CD4-positive, alpha-beta T cell treated with Interleukin-15 for 1 hour (primary cell): Measurements from ENCODE around the gene MMP11.

Source experiments
- DNase-seq: peaks from one replicate; pipeline ENCODE4 v3.0.0-alpha.2; 2020

MMP11 gene

DNA sequence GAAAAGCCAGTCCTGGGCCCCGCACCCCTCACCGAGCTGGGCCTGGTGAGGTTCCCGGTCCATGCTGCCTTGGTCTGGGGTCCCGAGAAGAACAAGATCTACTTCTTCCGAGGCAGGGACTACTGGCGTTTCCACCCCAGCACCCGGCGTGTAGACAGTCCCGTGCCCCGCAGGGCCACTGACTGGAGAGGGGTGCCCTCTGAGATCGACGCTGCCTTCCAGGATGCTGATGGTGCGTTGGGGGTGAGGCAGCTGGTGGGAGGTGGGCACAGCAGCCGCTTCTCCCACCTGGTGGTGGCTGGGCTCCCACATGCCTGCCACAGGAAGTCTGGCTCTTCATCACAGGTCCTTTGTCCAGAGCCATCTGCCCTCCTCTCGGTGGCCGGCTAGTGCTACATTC is 9.6 kb downstream of the MMP11 start:
- DNase-seq: no peak

DNA sequence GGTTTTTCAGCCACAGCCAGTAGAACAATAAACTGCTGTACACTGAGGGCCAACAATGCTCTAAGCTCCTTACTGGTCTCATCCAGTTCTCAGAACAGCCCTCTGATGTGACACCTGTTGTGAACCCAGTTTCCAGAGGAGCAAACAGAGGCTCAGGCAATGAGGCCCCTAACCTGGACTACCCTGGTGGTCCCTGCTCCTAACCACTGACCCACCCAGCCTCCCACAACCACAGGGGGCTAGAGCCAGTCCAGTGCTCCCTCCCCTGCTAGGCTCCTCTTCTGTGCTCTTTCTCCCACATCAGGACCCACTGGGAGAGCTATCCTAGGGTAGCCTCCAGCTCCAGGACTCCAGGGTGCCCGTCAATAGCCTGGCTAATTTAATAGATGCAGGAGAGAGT is 10.1 kb downstream of the MMP11 start:
- no peak for DNase-seq

DNA sequence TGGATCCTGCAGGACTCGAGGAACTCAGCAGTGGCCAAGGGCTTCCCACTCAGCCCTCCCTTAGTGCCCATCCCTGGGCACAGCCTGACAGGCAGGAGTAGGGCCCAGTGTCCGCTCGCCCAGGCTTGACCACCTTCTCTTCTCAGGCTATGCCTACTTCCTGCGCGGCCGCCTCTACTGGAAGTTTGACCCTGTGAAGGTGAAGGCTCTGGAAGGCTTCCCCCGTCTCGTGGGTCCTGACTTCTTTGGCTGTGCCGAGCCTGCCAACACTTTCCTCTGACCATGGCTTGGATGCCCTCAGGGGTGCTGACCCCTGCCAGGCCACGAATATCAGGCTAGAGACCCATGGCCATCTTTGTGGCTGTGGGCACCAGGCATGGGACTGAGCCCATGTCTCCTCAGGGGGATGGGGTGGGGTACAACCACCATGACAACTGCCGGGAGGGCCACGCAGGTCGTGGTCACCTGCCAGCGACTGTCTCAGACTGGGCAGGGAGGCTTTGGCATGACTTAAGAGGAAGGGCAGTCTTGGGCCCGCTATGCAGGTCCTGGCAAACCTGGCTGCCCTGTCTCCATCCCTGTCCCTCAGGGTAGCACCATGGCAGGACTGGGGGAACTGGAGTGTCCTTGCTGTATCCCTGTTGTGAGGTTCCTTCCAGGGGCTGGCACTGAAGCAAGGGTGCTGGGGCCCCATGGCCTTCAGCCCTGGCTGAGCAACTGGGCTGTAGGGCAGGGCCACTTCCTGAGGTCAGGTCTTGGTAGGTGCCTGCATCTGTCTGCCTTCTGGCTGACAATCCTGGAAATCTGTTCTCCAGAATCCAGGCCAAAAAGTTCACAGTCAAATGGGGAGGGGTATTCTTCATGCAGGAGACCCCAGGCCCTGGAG is 10.9 kb downstream of the MMP11 start:
- DNase-seq: no peak

DNA sequence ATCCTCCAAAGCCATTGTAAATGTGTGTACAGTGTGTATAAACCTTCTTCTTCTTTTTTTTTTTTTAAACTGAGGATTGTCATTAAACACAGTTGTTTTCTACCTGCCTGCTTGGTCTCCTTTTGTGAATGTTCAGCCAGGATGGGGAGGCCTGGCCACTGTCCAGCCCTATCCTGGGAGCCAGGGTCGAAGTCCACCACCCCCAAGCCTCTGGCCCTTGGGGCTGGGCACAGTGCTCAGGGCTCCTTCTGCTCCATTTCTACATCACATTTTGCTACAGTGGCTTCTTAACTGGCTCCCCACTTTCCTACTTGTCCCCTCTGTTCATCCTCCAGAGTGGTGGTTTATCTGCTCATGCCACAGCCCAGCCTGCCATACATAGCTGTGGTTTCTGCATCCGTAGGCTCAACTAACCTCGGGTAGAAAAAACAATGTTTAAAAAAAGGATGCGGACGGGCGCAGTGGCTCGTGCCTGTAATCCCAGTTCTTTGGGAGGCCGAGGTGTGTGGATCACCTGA is 11.6 kb downstream of the MMP11 start:
- no peak for DNase-seq

DNA sequence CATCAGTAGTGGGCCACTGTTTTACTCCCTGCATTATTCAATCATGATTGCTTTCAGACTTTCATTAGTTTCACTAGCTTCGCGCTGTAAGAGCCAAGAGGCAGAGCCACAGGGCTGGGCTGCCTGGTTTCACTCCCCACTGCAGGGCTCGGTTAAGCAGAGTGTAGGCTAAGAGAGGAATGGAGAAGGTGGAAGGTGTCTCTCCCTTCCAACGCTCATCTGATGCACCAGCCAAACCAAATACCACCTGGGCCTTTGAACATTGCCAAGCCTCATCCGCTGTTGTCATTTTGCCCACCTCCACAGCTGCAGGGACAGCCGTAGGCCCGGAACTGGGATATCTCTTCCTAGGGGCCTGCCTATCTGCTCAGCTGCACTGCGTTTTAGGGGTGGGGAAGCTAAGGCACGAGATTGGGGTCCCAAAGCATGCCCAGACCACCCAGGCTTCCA is 13.6 kb downstream of the MMP11 start:
- DNase-seq: no peak

DNA sequence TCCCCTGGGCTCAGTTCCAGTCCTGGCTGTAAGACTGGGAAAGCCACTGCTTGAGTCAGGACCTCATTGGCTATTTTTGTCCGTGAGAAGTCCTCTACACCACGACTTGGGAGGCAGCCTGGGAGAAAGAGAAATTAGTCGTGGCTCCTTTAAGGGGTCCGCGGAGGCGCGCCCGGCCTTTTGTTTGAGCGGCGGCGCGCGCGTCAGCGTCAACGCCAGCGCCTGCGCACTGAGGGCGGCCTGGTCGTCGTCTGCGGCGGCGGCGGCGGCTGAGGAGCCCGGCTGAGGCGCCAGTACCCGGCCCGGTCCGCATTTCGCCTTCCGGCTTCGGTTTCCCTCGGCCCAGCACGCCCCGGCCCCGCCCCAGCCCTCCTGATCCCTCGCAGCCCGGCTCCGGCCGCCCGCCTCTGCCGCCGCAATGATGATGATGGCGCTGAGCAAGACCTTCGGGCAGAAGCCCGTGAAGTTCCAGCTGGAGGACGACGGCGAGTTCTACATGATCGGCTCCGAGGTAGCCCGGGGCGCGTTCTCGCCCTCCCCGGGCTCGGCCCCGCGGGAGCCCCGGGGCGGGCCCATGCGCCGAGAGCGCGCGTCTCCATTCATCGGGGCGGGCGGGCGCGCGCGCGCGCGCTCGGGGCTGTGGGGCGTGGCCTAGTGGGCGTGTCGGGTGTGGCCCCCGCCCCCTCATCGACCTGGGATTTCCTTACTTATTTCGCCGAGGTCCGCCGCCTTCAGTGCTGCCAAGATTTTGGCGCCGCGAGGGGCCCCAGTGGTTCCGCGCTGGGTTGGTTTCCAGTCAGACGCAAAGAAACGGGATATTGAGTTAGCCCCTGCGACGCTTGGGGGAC is 14.3 kb downstream of the MMP11 start, which contains the start of gene SMARCB1:
Gene SMARCB1, plus strand, starts transcription at position 215 of the 848 bp plus-strand sequence. Its CDS starts 204 bp downstream, at position 419.
- DNase-seq: peak; percentile 88

DNA sequence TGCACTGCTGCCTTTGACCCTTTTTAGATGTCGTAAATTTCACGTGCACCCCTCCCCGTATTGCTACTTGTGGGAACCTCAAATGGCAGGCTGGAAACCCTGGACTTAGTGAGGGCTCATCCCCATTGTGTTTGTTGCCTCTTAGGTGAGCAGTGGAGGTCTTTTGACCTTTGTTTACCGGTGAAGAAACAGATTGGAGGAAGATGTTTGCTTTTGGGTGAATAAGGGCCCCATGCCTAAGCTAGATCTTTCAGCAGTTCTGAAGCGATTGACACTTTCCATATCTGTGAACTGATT is 14.9 kb downstream of the MMP11 start:
- DNase-seq: no peak

DNA sequence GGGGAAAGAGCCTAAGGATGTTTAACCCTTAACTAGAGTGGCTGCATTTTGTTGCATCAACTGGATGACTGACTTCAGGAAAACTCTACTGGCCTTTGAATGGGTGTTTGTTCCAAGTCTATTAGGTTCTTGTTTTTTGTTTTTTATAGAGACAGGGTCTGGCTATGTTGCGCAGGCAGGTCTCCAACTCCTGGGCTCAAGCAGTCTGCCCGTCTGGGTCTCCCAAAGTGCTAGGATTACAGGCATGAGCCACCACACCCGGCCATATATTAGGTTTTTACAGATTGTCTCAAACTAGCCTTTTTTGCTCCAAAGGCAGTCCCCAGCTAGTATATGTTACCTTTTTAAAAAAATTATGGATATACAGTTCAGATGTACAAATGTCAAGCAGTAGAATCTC is 15.3 kb downstream of the MMP11 start:
- DNase-seq: no peak

DNA sequence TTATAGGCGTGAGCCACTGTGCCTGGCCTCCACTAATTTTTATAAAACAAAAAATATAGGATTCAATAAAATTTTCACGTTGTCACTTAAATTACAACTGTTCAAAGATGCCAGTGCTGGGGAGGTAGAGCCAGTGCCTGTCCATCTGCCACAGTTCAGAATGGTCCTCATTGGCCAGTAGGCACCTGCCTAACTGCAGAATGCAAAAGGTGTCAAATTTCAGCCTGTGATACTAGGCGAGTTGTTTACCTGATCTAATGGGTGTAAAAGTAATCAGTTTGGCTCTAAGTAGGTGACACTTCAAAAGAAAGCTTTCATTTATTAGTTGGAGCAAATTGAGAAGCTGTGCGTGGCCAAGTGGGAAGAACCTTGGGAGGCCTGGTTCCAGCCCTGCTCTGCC is 16.5 kb downstream of the MMP11 start:
- no peak for DNase-seq

DNA sequence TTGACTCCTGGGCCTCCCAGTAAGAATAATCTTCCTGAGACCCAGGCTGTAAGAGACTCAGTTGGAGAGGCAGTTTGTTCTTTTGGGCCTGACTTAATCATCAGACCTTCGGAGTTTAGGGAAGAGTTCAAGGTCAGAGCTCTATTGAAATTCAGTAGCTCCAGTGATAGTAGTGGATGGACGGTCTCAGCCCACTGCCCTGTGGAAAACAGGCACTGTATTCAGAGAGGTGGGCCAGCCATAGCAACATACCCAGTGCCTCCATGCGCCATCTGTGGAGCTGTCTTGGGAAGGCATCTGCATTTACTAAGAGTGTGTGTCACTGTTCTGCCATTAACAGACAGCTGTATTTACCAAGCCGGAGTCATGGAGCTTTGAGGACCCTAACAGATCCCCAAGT is 17.0 kb downstream of the MMP11 start:
- no peak for DNase-seq

DNA sequence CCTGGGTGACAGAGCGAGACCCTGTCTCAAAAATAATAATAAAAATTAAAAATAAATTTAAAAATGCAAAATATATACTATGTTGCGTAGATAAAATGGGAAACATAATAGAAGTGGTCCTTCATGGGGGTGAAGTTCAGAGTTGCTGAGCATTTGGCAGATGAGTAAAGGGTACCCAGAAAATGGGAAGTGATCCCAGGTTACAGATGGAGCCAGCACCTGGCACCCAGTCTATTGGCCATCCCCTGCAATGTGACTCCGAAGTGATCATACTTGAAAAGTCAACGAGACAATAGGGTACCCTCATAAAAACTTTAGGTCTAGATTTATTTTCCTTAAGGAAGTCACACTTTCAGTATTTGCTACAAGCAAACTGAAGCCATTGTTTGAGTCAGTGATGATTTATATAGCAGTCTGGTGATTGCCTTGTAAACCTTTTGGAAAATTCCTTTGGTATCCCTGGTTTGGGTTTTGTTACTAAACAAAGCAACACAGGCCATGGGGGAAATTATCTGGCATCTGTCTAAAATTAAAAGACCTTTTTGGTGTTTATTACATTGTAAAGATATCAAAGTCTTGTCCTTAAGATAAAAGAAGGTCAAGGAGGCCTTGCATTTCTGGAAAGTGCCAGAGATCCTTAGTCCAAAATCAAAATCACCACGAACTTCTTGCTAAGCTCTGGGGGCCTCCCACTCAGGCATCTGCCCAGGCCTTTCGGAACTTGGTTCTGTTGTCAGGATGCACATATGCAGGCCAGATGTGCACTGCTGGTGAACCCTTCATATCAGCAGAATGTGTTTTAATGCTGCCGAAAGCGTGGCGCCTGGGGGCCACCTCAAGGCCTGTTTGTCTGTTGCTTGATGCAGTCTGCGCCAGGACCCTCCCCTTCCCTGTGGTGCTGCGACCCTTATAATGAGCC is 18.4 kb downstream of the MMP11 start:
- DNase-seq: no peak

DNA sequence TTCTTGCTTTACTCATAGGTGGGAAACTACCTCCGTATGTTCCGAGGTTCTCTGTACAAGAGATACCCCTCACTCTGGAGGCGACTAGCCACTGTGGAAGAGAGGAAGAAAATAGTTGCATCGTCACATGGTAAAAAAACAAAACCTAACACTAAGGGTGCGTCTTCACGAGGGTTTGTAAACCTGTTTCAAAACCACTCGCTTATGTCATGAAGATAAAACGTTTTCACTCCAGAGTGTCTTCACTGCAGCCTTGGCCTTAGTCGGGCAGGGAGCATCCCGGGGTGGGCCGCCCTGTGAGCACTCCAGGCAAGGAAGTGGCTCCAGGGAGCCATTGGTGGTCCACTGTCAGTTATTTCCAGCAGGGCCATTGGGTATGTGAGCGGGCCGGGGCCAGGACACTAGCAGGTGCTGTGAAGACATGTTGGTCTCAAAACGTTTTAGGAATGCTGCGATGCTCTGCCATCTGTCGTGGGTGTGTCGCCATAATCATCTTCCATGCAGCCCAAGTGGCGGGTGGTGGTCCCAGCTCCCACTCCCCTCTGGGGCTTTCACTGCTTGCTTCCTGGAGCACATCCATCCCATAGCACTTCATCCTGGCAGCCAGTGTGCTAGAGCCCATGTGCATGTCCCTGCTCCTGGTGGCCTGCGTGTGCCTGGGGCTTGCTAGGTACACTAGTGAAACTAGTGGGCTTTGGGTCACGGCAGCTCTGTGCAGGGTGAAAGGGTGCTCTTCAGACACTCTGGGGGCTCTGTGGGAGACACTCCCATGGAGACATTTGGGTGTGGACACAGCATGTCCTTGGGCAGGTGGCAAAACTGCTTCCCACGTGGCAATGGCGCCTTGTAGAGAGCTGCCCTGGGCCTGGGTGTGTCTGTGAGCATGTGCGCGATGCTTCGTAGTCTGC is 19.3 kb downstream of the MMP11 start:
- DNase-seq: no peak

DNA sequence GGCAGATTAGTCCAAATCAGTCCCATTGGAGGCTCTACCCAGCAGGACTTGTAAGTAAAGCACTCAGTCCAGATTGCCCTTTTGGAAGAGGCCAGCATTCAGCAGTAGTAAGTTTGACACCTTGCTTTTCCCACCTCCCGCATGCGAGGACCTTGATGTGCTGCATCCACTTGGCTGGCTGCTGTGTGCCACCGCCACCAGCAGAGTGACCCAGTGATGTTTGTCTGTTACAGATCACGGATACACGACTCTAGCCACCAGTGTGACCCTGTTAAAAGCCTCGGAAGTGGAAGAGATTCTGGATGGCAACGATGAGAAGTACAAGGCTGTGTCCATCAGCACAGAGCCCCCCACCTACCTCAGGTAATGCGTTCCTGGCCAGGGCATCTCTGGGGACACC is 20.7 kb downstream of the MMP11 start:
- no peak for DNase-seq

DNA sequence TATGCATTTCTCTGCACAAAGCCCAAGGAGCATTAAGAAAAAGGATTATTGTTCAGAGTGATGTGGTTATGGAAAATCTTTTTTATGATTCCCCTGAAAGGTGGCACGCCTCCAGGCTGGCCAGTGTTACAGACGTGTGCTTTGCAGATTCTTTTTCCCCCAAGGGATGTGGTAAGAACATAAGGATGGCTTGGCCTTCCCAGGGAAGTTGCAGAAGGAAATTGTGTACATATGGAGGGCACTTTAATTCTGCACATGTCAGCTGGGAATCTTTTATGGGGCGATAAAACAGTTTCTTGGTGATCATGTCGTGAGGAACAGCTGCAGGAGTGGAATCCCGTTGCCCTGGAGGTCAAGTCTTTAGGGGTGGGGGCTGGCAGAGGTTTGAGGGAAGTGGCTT is 23.8 kb downstream of the MMP11 start:
- no peak for DNase-seq

DNA sequence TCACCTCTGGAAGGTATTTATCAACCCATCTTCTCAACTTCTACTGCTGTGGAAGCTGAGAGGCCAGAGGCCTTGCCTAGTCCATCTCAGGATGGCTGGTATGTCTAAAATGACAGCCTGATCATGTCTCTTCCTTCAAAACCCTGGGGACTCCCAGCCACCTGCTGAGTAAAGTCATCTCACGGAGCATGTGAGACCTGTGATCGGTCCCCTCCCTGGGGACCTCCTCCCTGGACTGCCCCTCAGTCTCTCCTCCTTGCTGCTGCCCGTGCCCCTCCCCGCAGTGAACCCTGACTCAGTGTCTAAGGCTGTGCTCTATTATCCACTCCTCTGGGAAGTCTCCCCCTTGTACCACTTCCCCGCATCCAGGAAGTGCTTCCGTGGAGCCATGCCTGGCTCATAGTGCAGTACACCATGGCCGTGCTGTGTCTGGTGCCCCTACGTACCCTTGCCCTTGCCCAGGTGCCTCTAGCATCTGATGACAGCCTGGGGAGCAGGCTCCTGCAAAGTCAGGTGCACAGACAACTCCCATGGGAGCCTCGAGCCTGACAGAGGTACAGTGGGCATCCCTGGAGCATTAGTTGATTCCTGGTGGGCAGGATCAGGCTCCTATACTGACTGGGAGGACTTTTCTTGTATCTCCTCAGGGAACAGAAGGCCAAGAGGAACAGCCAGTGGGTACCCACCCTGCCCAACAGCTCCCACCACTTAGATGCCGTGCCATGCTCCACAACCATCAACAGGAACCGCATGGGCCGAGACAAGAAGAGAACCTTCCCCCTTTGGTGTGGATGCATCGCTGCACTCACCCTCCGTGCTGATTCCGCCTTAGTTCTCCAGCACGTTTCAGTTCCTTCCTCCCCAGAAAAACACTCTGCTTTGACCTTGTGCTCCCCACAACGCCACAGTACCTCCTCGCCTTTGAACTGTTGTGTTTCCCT is 27.9 kb downstream of the MMP11 start:
- DNase-seq: peak; percentile 46

DNA sequence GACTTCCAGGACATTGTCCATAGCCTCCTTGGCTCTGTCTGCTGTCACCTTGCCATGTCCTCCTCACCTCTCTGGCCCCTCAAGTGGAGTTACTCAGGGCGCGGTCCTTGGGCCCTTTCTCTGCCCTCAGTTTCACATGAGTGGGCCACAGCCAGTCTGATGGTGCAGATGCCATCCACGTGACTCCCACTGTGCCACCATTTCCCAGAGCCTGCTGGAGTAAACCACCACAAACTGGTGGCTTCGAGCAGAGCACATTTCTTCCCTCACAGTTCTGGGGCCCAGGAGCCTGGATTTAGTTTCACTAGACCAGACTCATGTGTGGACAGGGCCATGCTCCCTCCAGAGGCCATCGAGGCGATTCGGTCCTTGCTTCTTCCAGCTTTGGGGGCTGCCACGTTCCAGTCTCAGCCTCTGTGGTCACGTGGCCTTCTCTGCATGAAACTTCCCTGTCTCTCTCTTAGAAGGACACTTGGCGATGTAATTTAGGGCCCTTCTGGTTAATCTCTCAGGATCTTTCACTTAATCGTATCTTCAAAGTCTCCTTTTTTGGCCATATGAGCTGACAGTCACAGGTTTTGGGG is 28.7 kb downstream of the MMP11 start:
- no peak for DNase-seq

DNA sequence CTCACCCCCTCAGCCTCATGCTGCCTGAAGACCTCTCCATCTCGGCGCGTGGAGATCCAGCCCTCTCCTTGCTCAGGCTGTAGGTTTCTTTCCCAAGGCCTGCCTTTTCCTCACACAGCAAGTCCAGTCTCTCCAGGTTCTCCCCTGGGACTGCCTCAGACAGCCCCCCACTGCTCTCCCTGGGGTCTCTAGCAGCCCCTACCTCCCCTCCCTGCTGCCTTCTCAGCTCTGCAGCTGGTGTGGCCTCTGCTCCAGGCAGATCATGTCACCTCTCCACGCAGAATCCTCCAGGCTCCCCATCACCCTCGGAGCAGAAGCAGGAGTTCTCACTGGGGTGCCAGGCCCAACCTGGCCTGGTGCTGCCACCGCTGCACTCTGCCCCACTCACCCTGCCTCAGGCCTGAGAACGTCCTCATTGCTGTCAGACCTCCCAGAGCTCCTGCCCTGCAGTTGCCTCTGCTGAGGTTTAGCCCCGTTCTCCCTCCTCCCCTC is 29.3 kb downstream of the MMP11 start:
- DNase-seq: no peak

DNA sequence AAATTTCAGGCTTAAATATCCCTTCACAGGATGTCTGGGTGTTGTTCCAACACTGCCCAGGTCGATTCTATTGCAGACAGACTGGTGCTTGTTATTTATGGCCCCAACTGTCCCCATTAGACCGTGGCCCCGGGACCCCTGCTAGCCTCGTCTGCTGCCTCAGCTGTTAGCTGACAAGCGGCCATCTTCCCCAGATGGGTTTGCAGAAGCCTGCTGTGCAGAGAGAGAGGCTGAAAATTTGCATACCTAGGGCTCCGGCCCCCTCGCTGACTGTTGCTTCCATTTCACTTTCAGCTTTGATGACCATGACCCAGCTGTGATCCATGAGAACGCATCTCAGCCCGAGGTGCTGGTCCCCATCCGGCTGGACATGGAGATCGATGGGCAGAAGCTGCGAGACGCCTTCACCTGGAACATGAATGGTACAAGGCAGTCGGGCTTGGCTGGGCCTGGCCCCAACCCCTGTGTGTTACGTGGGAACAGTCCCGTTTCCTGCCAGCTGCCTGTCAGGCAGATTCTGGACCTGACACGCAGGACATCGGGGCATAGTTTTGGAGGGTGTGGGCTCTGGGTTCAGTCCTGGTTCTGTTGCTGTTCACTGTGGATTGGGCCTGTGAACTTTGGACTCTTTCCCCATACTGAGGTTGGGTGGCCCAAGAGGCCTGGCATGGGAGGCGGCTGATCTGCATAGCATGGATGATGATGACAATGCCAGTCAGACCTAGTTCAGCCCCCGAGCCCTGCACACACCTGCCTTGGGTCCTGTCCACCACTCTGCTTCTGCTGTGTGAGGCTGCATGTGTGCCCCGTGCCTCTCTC is 30.6 kb downstream of the MMP11 start:
- no peak for DNase-seq

DNA sequence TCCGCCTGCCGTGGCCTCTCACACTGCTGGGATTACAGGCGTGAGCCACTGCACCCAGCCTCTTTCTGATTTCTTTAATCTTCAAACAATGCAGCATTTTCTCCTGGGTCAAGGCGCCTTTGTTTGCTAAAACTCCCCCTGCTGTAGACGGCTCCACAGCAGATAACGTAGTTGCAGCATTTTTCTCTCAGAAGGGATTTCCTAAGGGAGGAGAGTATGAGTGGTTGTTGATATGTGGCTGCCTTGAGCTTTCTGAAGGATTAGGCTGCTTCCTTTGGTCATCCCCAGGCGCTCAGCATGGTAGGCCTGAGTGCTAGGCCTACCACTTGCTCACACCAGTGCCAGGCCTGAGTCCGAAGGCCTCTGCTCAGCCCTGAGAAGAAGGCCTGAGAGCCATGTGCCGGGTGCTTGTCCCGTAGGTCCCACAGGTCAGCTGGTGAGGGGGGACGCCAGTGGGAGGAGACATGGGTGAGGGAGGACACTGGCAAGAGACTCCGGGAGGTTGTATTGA is 32.2 kb downstream of the MMP11 start:
- no peak for DNase-seq
